Measurements from ENCODE around the gene CCDC152. TPM values are rescaled to one million over a fixed set of nuclear protein-coding genes. Genes with fewer than 3 reads are reported as not detected.

CCDC152 gene
- total and polyA plus RNA-seq, 10 of the 15 experiments (the other 5 are each of a cell fraction or from before 2014, with no cell fraction given) = 0.12 to 25.8 (median 13.5) TPM

DNA sequence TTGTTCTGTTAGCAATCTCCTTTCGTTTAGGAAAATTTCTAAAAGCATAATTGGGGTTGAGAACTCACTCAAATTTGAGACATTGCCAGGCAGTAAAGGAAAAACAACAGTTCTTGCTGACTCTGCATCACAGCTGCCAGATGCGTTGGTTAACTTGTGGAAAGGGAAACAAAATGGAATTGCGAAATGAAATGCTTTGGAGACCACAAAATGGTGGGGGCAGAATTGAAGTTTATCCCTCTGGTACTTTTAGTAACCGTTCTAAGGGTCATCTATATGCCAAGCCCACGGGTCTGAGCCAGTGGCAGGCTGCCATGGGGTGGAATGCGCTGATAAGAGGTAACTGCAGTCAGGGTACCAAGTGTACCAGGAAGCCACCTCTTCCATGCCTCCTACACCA is 83.7 kb downstream of the CCDC152 start:
- ChIA-PET CTCF (interaction anchor here (0.9 to 1.1 kb wide), 3 partner anchors 16 to 29 kb away, joined by 3 to 4 read pairs (median 3); no protein-coding TSS in a partner anchor), RAD21 (ENCODE audit: unreplicated experiment) (interaction anchor here (1.4 to 1.5 kb wide), 2 partner anchors 50 to 65 kb away, joined by 3 to 4 read pairs; no protein-coding TSS in a partner anchor), SMC1A (ENCODE audit: uncharacterized antibody, unreplicated experiment) (interaction anchor here (0.6 to 1.8 kb wide), 5 partner anchors 10 to 1016 kb away, joined by 3 to 5 read pairs (median 3); no protein-coding TSS in a partner anchor), POLR2A (interaction anchor here (2.4 kb wide), 1 partner anchor 14 kb away, joined by 7 read pairs; no protein-coding TSS in a partner anchor)
- FAIRE-seq (no peak), DNase-seq (ENCODE audit: low read depth, low spot score) (no peak), ATAC-seq (no peak)
- no peak for TF ChIP-seq GABPA (IDR thresholded peaks at IDR 0.05; ENCODE audit: low read depth)
- TF ChIP-seq, protein P1, sequence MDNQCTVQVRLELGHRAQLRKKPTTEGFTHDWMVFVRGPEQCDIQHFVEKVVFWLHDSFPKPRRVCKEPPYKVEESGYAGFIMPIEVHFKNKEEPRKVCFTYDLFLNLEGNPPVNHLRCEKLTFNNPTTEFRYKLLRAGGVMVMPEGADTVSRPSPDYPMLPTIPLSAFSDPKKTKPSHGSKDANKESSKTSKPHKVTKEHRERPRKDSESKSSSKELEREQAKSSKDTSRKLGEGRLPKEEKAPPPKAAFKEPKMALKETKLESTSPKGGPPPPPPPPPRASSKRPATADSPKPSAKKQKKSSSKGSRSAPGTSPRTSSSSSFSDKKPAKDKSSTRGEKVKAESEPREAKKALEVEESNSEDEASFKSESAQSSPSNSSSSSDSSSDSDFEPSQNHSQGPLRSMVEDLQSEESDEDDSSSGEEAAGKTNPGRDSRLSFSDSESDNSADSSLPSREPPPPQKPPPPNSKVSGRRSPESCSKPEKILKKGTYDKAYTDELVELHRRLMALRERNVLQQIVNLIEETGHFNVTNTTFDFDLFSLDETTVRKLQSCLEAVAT (IDR thresholded peaks at IDR 0.05) = no peak
- no peak for TF ChIP-seq PML (IDR thresholded peaks at IDR 0.05; ENCODE audit: low read length)
- TF ChIP-seq ZBED1 (IDR thresholded peaks at IDR 0.05; ENCODE audit: borderline replicate concordance) = no peak
- TF ChIP-seq PAX5 (IDR thresholded peaks at IDR 0.05; ENCODE audit: borderline replicate concordance, low read depth, low read length) = no peak
- no peak for TF ChIP-seq EGR1 (IDR thresholded peaks at IDR 0.05; ENCODE audit: borderline replicate concordance in 1 of 2, low read depth in 2 of 2, low read length in 2 of 2)
- TF ChIP-seq, protein P2, sequence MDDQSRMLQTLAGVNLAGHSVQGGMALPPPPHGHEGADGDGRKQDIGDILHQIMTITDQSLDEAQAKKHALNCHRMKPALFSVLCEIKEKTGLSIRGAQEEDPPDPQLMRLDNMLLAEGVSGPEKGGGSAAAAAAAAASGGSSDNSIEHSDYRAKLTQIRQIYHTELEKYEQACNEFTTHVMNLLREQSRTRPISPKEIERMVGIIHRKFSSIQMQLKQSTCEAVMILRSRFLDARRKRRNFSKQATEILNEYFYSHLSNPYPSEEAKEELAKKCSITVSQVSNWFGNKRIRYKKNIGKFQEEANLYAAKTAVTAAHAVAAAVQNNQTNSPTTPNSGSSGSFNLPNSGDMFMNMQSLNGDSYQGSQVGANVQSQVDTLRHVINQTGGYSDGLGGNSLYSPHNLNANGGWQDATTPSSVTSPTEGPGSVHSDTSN (IDR thresholded peaks at IDR 0.05; ENCODE audit: insufficient replicate concordance, low read depth, low read length) = no peak
- TF ChIP-seq, protein P3, sequence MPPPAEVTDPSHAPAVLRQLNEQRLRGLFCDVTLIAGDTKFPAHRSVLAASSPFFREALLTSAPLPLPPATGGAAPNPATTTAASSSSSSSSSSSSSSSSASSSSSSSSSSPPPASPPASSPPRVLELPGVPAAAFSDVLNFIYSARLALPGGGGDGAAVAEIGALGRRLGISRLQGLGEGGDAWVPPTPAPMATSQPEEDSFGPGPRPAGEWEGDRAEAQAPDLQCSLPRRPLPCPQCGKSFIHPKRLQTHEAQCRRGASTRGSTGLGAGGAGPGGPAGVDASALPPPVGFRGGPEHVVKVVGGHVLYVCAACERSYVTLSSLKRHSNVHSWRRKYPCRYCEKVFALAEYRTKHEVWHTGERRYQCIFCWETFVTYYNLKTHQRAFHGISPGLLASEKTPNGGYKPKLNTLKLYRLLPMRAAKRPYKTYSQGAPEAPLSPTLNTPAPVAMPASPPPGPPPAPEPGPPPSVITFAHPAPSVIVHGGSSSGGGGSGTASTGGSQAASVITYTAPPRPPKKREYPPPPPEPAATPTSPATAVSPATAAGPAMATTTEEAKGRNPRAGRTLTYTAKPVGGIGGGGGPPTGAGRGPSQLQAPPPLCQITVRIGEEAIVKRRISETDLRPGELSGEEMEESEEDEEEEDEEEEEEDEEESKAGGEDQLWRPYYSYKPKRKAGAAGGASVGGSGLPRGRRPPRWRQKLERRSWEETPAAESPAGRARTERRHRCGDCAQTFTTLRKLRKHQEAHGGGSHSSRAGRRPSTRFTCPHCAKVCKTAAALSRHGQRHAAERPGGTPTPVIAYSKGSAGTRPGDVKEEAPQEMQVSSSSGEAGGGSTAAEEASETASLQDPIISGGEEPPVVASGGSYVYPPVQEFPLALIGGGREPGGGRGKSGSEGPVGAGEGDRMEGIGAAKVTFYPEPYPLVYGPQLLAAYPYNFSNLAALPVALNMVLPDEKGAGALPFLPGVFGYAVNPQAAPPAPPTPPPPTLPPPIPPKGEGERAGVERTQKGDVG (CRISPR knock-in tag; IDR thresholded peaks at IDR 0.05) = no peak
- TF ChIP-seq LARP7 (IDR thresholded peaks at IDR 0.05) = no peak
- TF ChIP-seq ZNF24 (IDR thresholded peaks at IDR 0.05) = no peak
- no peak for TF ChIP-seq SIX5 (IDR thresholded peaks at IDR 0.05; ENCODE audit: low read depth, low read length, severe bottlenecking)
- no peak for TF ChIP-seq ZNF207 (IDR thresholded peaks at IDR 0.05; ENCODE audit: borderline replicate concordance)
- no peak for TF ChIP-seq FOS (IDR thresholded peaks at IDR 0.05; ENCODE audit: borderline replicate concordance, extremely low read depth, insufficient read length)
- no peak for TF ChIP-seq MYB (IDR thresholded peaks at IDR 0.05; ENCODE audit: borderline replicate concordance, low read depth, low read length)
- no peak for TF ChIP-seq RAD21 (IDR thresholded peaks at IDR 0.05; ENCODE audit: insufficient read depth, low read depth, low read length)
- H3K4me2 ChIP-seq (ENCODE audit: control insufficient read depth, insufficient read depth) = no peak overlapping the region
- no peaks in the 10 kb centered on the region for H3K4me1 ChIP-seq (ENCODE audit: control insufficient read depth, insufficient read depth, low read length)
- intact Hi-C loops (cut with micrococcal nuclease; ENCODE audit: unreplicated experiment) = no loop called here
- H3K4me3 ChIP-seq = no peak overlapping the region
- H3K79me2 ChIP-seq (ENCODE audit: control insufficient read depth, insufficient read depth, low read length) = no peaks in the 10 kb centered on the region
- no peaks in the 10 kb centered on the region for H3K36me3 ChIP-seq (ENCODE audit: control insufficient read depth in 2 of 2, insufficient read depth in 2 of 2, low read length in 1 of 2)
- 0 out of 4 replicates have a peak, but pooled peaks cover 0 to 2% of the 10 kb centered on the region in 2 experiments for H3K27me3 ChIP-seq (replicated peaks in 1 of 2; ENCODE audit: control insufficient read depth in 2 of 2, insufficient read depth in 2 of 2, low read length in 1 of 2)
- 9% methylated on average over 6 of the region's 6 CpGs for whole genome bisulfite sequencing (ENCODE audit: insufficient coverage, insufficient replicate concordance, low lambda C conversion rate, missing lambda C conversion rate)
- H3K27ac ChIP-seq (ENCODE audit: control insufficient read depth, insufficient read depth) = no peak overlapping the region
- H4K20me1 ChIP-seq (ENCODE audit: control insufficient read depth, insufficient read depth) = no peaks in the 10 kb centered on the region
- no peaks in the 10 kb centered on the region for H3K9me3 ChIP-seq (replicated peaks; ENCODE audit: control insufficient read depth, insufficient read depth, low read length)
- no peak overlapping the region for H2AFZ ChIP-seq (ENCODE audit: control insufficient read depth, low read depth, low read length)
- BruUV-seq (replicated peaks) = no TSS peak
- H3K9ac ChIP-seq (ENCODE audit: control insufficient read depth, insufficient read depth, low read length) = no peak overlapping the region
- in situ Hi-C loops (cut with MboI) = no loop called here
